Neural crest cell (in vitro differentiated cells): Measurements from ENCODE around the gene EMP2. TPM values are rescaled to one million over a fixed set of nuclear protein-coding genes. Genes with fewer than 3 reads are reported as not detected.
"Not testable (repeated sequence)": the region's sequence is repeated elsewhere in the genome, so short reads cannot be mapped to it uniquely, and the experiment has no call there.

ENCODE experiments used
- DNase-seq: peaks from one replicate; pipeline ENCODE4 v3.0.0; 2021; ENCODE audit warnings: low read depth, mixed read lengths, low spot score
- H3K27ac Mint-ChIP-seq: one replicate; pipeline ENCODE4 v1.8.0; 2021; ENCODE audit warnings: mild to moderate bottlenecking, mixed read lengths; ENCODE audit not compliant: unreplicated experiment
- H3K27me3 Mint-ChIP-seq: 2 replicates; pipeline ENCODE4 v1.8.0; 2021; ENCODE audit warnings: low read depth, mild to moderate bottlenecking, mixed read lengths
- H3K36me3 Mint-ChIP-seq: 2 replicates; pipeline ENCODE4 v1.8.0; 2021; ENCODE audit warnings: low read depth, mild to moderate bottlenecking, mixed read lengths
- H3K4me1 Mint-ChIP-seq: 2 replicates; pipeline ENCODE4 v1.8.0; 2021; ENCODE audit warnings: mixed read lengths
- H3K4me3 Mint-ChIP-seq: one replicate; pipeline ENCODE4 v1.8.0; 2021; ENCODE audit warnings: mild to moderate bottlenecking, mixed read lengths
- H3K9me3 Mint-ChIP-seq: 2 replicates; pipeline ENCODE4 v1.8.0; 2021; ENCODE audit warnings: mixed read lengths
- total RNA-seq: library from RNA; stranded (reverse); gene quantifications from 2 replicates; pipeline ENCODE4 v1.2.1, GENCODE V29; 2021
- TF ChIP-seq, protein P1 (sequence below): fragments of 200-600 bp; sonication (generic); conservative IDR thresholded peaks from 2 replicates; pipeline ENCODE4 v1.5.0; 2021; ENCODE audit warnings: antibody characterized with exemption, mild to moderate bottlenecking

Gene EMP2
- total RNA-seq, 1 donor from 2014 or later: 23.4 TPM

DNA sequence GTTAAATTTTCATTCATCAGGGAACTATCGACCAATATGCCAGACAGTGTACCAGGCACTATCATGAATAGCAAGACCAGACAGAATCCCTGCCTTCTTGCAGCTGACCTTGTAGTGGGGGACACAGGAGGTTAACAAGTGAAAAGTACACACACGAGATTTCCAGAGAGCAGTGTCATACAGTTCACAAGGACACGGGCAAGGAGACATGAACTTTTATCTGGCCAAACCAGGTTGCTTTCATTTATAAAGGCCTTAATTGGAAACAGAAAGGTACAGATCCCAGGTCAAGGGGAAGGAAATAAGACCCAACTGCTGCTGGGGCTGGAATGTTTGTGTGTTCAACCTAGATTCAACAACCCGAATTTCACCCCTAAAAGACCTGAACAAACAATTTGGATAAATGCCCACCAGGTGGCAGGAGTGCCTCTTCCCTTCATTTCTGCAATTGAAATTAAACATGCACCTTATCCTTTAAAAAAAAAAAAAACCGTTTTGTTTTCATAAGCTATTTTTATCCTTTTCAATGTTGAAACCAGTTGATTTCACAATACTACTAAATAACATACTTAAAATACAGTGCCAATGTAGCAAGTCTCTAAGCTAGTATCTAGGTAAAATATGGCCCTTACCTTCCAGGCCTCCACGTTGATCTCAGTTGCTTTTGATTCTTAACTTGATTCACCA is 65.9 kb downstream of the EMP2 start:
- DNase-seq: peak; percentile 49
- H3K27ac Mint-ChIP-seq: no peak overlapping the region
- no peak overlapping the region for H3K4me3 Mint-ChIP-seq
- H3K27me3 Mint-ChIP-seq: no peaks in the 10 kb centered on the region
- TF ChIP-seq, protein P1, sequence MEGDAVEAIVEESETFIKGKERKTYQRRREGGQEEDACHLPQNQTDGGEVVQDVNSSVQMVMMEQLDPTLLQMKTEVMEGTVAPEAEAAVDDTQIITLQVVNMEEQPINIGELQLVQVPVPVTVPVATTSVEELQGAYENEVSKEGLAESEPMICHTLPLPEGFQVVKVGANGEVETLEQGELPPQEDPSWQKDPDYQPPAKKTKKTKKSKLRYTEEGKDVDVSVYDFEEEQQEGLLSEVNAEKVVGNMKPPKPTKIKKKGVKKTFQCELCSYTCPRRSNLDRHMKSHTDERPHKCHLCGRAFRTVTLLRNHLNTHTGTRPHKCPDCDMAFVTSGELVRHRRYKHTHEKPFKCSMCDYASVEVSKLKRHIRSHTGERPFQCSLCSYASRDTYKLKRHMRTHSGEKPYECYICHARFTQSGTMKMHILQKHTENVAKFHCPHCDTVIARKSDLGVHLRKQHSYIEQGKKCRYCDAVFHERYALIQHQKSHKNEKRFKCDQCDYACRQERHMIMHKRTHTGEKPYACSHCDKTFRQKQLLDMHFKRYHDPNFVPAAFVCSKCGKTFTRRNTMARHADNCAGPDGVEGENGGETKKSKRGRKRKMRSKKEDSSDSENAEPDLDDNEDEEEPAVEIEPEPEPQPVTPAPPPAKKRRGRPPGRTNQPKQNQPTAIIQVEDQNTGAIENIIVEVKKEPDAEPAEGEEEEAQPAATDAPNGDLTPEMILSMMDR: peak; percentile 85
- no peaks in the 10 kb centered on the region for H3K4me1 Mint-ChIP-seq
- no peaks in the 10 kb centered on the region for H3K36me3 Mint-ChIP-seq
- no peaks in the 10 kb centered on the region for H3K9me3 Mint-ChIP-seq

DNA sequence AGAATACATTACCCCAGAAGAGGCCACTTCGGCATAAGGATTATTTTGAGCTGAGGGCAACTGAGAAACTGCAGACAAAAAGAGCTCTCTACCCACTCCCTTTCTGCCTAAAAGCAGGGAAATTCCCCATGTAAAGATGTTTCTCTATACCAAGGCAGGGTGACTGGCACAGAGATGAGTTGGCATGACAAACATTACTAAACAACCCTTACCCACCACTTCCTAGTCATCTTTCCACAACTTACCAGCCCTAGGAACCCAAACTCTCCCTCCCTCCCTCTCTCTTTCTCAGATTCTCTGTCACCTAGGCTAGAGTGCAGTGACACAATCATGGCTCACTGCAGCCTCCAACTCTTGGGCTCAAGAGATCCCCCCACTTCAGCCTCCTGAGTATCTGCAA is 68.6 kb downstream of the EMP2 start:
- Mint-ChIP-seq H3K27me3 (no peaks in the 10 kb centered on the region), H3K4me3 (no peak overlapping the region), H3K27ac (no peak overlapping the region), H3K36me3 (no peaks in the 10 kb centered on the region), H3K4me1 (no peaks in the 10 kb centered on the region), H3K9me3 (no peaks in the 10 kb centered on the region)
- DNase-seq: no peak
- TF ChIP-seq, protein P1: no peak

DNA sequence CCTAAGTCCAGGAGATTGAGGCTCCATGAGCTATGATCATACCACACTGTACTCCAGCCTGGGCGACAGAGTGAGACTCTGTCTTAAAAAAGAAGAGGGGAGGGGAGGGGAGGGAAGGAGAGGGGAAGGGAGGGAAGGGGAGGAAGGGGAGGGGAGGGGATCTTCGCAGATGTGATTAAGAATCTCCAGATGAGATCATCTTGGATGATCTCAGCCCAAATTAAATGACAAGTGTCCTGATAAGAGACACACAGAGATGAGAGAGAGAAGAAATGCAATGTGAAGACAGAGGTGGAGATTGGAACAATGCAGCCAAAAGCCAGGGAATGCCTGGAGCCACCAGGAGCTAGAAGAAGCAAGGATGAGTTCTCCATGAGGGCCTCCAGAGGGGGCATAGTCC is 70.1 kb downstream of the EMP2 start:
- Mint-ChIP-seq H3K4me3 (no peak overlapping the region), H3K27me3 (no peaks in the 10 kb centered on the region), H3K36me3 (no peaks in the 10 kb centered on the region), H3K9me3 (no peaks in the 10 kb centered on the region), H3K27ac (no peak overlapping the region), H3K4me1 (no peaks in the 10 kb centered on the region)
- TF ChIP-seq, protein P1: no peak
- DNase-seq: no peak

DNA sequence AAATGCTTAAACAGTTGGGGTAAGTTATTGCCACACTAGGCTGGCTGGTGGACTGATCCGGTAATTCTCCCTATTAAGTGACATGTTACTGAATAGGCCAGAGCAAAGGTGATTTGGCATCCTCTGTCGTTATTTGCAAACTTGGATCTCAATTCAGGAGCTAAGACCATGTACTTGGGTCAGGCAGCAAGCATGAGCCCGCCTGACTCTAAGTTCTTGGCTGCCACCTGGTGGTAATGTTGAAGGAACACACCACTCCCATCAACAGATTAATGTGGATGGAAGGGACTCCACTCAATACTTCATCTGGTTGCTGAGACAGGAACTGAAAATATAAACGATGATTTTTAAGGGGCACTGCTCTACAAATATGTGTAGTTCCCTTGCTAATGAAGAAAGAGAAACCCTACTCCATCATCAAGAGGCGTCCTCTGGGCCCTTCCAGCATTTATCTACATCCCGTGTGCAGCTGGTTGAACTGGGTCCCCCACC is 70.8 kb downstream of the EMP2 start:
- no peaks in the 10 kb centered on the region for H3K4me1 Mint-ChIP-seq
- TF ChIP-seq, protein P1: peak; percentile 89
- DNase-seq: peak; percentile 71
- H3K27ac Mint-ChIP-seq: no peak overlapping the region
- H3K9me3 Mint-ChIP-seq: no peaks in the 10 kb centered on the region
- no peak overlapping the region for H3K4me3 Mint-ChIP-seq
- H3K27me3 Mint-ChIP-seq: no peaks in the 10 kb centered on the region
- no peaks in the 10 kb centered on the region for H3K36me3 Mint-ChIP-seq

DNA sequence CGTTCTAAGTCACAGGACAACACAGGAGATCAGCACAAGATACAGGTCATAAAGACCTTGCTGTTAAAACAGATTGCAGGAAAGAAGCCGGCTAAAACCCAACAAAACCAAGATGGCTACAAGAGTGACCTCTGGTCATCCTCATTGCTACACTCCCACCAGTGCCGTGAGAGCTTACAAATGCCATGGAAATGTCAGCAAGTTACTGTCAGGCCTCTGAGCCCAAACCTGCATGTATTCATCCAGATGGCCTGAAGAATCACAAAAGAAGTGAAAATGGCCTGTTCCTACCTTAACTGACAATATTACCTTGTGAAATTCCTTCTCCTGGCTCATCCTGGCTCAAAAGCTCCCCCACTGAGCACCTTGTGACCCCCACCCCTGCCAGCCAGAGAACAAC is 75.1 kb downstream of the EMP2 start:
- H3K27me3 Mint-ChIP-seq, H3K4me1 Mint-ChIP-seq, H3K27ac Mint-ChIP-seq, H3K4me3 Mint-ChIP-seq, H3K36me3 Mint-ChIP-seq, DNase-seq, H3K9me3 Mint-ChIP-seq: not testable (repeated sequence)

DNA sequence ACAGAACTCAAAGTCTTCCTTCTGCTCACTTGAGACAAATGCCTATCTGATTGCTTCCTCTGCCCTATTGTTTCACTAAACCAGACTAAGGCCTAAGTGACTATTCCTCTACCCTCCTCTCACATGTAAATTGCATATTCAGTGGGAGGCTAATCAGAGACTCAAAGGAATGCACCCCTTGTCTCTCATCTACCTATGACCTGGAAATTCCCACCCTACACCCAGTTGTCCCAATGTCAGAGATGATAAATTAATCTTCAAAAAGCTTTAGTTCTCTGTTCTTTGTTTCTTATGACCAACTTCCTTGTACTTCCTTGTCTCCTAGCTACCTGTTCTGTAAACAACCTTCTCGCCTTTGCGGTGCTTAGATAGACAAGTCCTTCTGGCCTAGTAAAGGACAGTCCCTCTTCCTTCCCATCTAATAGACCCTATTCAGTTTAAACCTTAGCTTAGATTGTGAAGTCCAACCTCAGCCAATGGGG is 76.0 kb downstream of the EMP2 start:
- no peaks in the 10 kb centered on the region for H3K4me1 Mint-ChIP-seq
- peaks cover 2% of the 10 kb centered on the region for H3K9me3 Mint-ChIP-seq
- TF ChIP-seq, protein P1: no peak
- no peaks in the 10 kb centered on the region for H3K36me3 Mint-ChIP-seq
- DNase-seq: no peak
- no peak overlapping the region for H3K27ac Mint-ChIP-seq
- H3K27me3 Mint-ChIP-seq: no peaks in the 10 kb centered on the region
- H3K4me3 Mint-ChIP-seq: no peak overlapping the region
